Activated CD4-positive, alpha-beta T cell treated with anti-CD3 and anti-CD28 coated beads, Interleukin-2, amount 10 ng/mL, durations not matched to agents 24 days and 14 days (primary cell): ENCODE measurements around the gene TRAM2. TPM values are rescaled to one million over a fixed set of nuclear protein-coding genes. Genes with fewer than 3 reads are reported as not detected.

ENCODE experiments used
- DNase-seq: peaks from one replicate; pipeline ENCODE4 v3.0.0; 2022
- H3K27ac Mint-ChIP-seq: one replicate; pipeline ENCODE4 v1.8.0; 2022; ENCODE audit warnings: mild to moderate bottlenecking, mixed read lengths
- H3K27me3 Mint-ChIP-seq: one replicate; pipeline ENCODE4 v1.8.0; 2022; ENCODE audit warnings: mixed read lengths
- H3K36me3 Mint-ChIP-seq: one replicate; pipeline ENCODE4 v1.8.0; 2022; ENCODE audit warnings: low read depth, mild to moderate bottlenecking, mixed read lengths
- H3K4me1 Mint-ChIP-seq: one replicate; pipeline ENCODE4 v1.8.0; 2021; ENCODE audit warnings: mixed read lengths
- H3K4me3 Mint-ChIP-seq: one replicate; pipeline ENCODE4 v1.8.0; 2022; ENCODE audit warnings: mild to moderate bottlenecking, moderate library complexity, mixed read lengths
- H3K9me3 Mint-ChIP-seq: one replicate; pipeline ENCODE4 v1.8.0; 2021; ENCODE audit warnings: mixed read lengths
- intact Hi-C: fragments of 100-400 bp; cut with micrococcal nuclease; formaldehyde crosslinking; loops from one replicate; pipeline ENCODE4 v1.15.1; 2023
- total RNA-seq: library from RNA; stranded (reverse); gene quantifications from 2 replicates; pipeline ENCODE4 v1.2.3, GENCODE V29; 2022

Gene TRAM2
- total RNA-seq, 1 donor from 2014 or later: 2.6 TPM

DNA sequence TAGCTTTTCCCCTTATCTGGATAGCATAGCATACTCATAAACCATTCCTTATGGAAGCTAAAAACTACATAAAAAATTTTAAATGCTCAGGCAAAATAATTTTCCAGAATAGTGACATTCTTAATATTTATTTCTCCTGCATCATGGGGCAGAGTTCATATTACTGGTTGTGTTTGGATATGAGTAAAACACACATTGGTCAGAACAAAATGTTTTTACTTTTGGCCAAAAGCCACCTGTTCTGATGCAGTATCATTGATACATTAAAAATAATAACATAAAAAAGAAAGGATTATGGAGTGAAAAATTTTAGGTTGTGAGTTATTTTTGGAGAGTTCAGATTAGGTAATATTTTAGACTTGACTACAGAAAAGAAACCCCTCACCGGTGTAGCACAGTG lies 33.6 kb downstream of the TRAM2 start:
- peaks cover 4% of the 10 kb centered on the region for H3K4me1 Mint-ChIP-seq
- DNase-seq: no peak
- no peaks in the 10 kb centered on the region for H3K9me3 Mint-ChIP-seq
- no peak overlapping the region for H3K27ac Mint-ChIP-seq
- intact Hi-C loops: no loop called here
- no peak overlapping the region for H3K4me3 Mint-ChIP-seq
- H3K36me3 Mint-ChIP-seq: no peaks in the 10 kb centered on the region
- no peaks in the 10 kb centered on the region for H3K27me3 Mint-ChIP-seq

GRCh38 chr6:52541135-52541534 lies 35.7 kb downstream of the TRAM2 start:
- H3K9me3 Mint-ChIP-seq: no peaks in the 10 kb centered on the region
- intact Hi-C loops: no loop called here

GRCh38 chr6:52540286-52540902 lies 36.5 kb downstream of the TRAM2 start:
- Mint-ChIP-seq H3K27ac (no peak overlapping the region), H3K9me3 (no peaks in the 10 kb centered on the region), H3K36me3 (no peaks in the 10 kb centered on the region), H3K27me3 (no peaks in the 10 kb centered on the region), H3K4me1 (peaks cover 26% of the 10 kb centered on the region), H3K4me3 (no peak overlapping the region)
- no peak for DNase-seq
- intact Hi-C loops: no loop called here

More at GRCh38 chr6:52541135-52541534, 35.7 kb downstream of the TRAM2 start:
- no peak for DNase-seq
- Mint-ChIP-seq H3K4me3 (no peak overlapping the region), H3K4me1 (peaks cover 18% of the 10 kb centered on the region), H3K27ac (no peak overlapping the region), H3K36me3 (no peaks in the 10 kb centered on the region), H3K27me3 (no peaks in the 10 kb centered on the region)

DNA sequence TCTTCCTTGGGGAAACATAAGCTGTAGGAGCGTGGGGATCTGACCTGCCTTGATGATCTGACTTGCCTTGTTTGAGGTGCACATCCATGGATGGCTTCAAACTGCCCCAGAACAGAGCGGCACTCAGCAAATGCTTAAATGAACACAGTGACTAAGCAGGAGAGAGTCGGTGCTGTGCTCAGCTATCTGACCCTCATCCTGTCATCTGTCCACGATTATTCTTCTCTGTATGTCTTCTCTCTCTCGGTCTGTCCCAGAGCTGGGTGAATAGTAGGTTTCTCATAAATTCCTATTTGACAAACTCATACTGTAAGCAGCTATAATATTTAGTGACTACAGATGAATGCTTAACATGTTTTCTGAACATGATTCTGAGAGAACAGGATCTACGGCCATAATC lies 37.3 kb downstream of the TRAM2 start:
- no peaks in the 10 kb centered on the region for H3K9me3 Mint-ChIP-seq

DNA sequence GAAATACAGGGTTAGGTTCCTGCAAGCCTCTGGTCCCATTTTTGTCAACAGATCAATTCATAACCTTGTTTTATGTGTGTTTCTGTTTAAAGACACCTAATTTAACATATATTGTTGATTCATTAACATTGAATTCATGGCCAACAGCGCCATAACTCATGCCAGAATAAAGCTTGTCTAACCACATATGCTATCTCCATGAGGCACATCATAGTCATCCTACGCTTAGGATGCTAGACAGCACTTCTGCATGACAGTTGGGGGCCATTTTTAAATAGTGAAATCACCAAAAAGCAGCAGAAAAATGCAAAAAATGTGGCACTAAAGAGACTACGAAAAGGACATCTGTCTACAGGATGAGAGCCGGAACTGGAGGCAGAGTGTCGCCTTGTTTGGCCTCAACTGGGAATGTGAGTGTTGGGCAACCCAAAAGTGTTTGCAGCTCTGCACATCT lies 37.9 kb downstream of the TRAM2 start:
- peaks cover 2% of the 10 kb centered on the region for H3K36me3 Mint-ChIP-seq
- H3K9me3 Mint-ChIP-seq: no peaks in the 10 kb centered on the region
- H3K4me3 Mint-ChIP-seq: no peak overlapping the region
- no peaks in the 10 kb centered on the region for H3K27me3 Mint-ChIP-seq
- DNase-seq: no peak
- peaks cover 34% of the 10 kb centered on the region for H3K4me1 Mint-ChIP-seq
- no peak overlapping the region for H3K27ac Mint-ChIP-seq
- intact Hi-C loops: loop anchor here (10.0 kb wide), 1 partner anchor 254 kb away; the partner anchor contains the start of gene MCM3

More for the DNA sequence above, 37.3 kb downstream of the TRAM2 start:
- H3K4me1 Mint-ChIP-seq: peaks cover 33% of the 10 kb centered on the region
- intact Hi-C loops: loop anchor here (10.0 kb wide), 1 partner anchor 255 kb away; the partner anchor contains the start of gene MCM3
- H3K27ac Mint-ChIP-seq: no peak overlapping the region
- H3K4me3 Mint-ChIP-seq: no peak overlapping the region
- DNase-seq: no peak
- H3K36me3 Mint-ChIP-seq: peaks cover 2% of the 10 kb centered on the region
- H3K27me3 Mint-ChIP-seq: no peaks in the 10 kb centered on the region

GRCh38 chr6:52538252-52538900 lies 38.5 kb downstream of the TRAM2 start:
- intact Hi-C loops: loop anchor here (10.0 kb wide), 1 partner anchor 254 kb away; the partner anchor contains the start of gene MCM3
- Mint-ChIP-seq H3K4me1 (peaks cover 34% of the 10 kb centered on the region), H3K36me3 (peaks cover 2% of the 10 kb centered on the region), H3K27ac (no peak overlapping the region), H3K4me3 (no peak overlapping the region), H3K27me3 (no peaks in the 10 kb centered on the region), H3K9me3 (no peaks in the 10 kb centered on the region)
- no peak for DNase-seq

GRCh38 chr6:52537001-52537753 lies 39.7 kb downstream of the TRAM2 start:
- Mint-ChIP-seq H3K4me1 (peaks cover 34% of the 10 kb centered on the region), H3K36me3 (peaks cover 2% of the 10 kb centered on the region), H3K27me3 (no peaks in the 10 kb centered on the region), H3K4me3 (peak overlapping the region; percentile 7), H3K9me3 (no peaks in the 10 kb centered on the region), H3K27ac (peak overlapping the region; percentile 36)
- DNase-seq: peak; percentile 63
- intact Hi-C loops: loop anchor here (2.0 to 10.0 kb wide), 2 partner anchors 20 to 252 kb away; partner anchors contain the start of gene MCM3

- intact Hi-C loops: loop anchor here (2.0 to 10.0 kb wide), 2 partner anchors 20 to 252 kb away; partner anchors contain the start of gene MCM3
- H3K4me3 Mint-ChIP-seq: no peak overlapping the region
- no peaks in the 10 kb centered on the region for H3K27me3 Mint-ChIP-seq
- peaks cover 34% of the 10 kb centered on the region for H3K4me1 Mint-ChIP-seq
- no peak overlapping the region for H3K27ac Mint-ChIP-seq
- no peak for DNase-seq
- H3K36me3 Mint-ChIP-seq: peaks cover 2% of the 10 kb centered on the region
- no peaks in the 10 kb centered on the region for H3K9me3 Mint-ChIP-seq
Measured at GRCh38 chr6:52536424-52536916, 40.4 kb downstream of the TRAM2 start.

- H3K27ac Mint-ChIP-seq: peak overlapping the region; percentile 8
- H3K4me3 Mint-ChIP-seq: peak overlapping the region; percentile 18
- H3K9me3 Mint-ChIP-seq: no peaks in the 10 kb centered on the region
- intact Hi-C loops: loop anchor here (1.0 to 10.0 kb wide), 4 partner anchors 19 to 251 kb away; partner anchors contain the start of genes EFHC1 and MCM3
- H3K36me3 Mint-ChIP-seq: peaks cover 2% of the 10 kb centered on the region
- no peak for DNase-seq
- H3K27me3 Mint-ChIP-seq: no peaks in the 10 kb centered on the region
- peaks cover 34% of the 10 kb centered on the region for H3K4me1 Mint-ChIP-seq
Measured at GRCh38 chr6:52535711-52536423, 41.0 kb downstream of the TRAM2 start.

DNA sequence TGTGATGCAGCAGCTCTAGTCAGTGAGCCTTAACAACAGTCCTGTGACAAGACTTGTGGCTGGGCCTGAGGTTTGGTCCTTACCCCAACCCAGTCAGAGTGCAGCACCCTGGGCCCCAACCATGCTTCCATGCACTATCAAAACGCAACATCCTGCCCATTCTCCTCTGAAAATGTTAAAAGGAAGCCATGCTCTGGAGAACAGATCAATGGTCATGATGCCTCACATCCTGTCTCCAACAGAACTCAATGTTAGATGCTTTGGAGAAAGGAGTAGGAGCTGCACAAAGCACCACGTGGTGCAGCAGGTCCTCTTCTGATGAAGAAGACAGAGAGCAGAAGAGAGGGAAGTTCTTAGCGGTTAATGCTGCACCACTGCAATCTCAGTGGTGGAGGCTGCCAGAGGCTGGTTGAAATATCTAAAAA lies 41.9 kb downstream of the TRAM2 start:
- peak overlapping the region; percentile 84 for H3K27ac Mint-ChIP-seq
- peak; percentile 84 for DNase-seq
- H3K9me3 Mint-ChIP-seq: no peaks in the 10 kb centered on the region
- no peaks in the 10 kb centered on the region for H3K27me3 Mint-ChIP-seq
- peaks cover 2% of the 10 kb centered on the region for H3K36me3 Mint-ChIP-seq
- intact Hi-C loops: loop anchor here (1.0 to 10.0 kb wide), 3 partner anchors 40 to 250 kb away; partner anchors contain the start of genes EFHC1 and MCM3
- H3K4me1 Mint-ChIP-seq: peaks cover 34% of the 10 kb centered on the region
- H3K4me3 Mint-ChIP-seq: no peak overlapping the region

GRCh38 chr6:52534363-52534762 lies 42.5 kb downstream of the TRAM2 start:
- Mint-ChIP-seq H3K36me3 (peaks cover 3% of the 10 kb centered on the region), H3K4me1 (peaks cover 34% of the 10 kb centered on the region), H3K27ac (peak overlapping the region; percentile 84), H3K4me3 (no peak overlapping the region), H3K27me3 (no peaks in the 10 kb centered on the region), H3K9me3 (no peaks in the 10 kb centered on the region)
- intact Hi-C loops: loop anchor here (2.0 to 10.0 kb wide), 2 partner anchors 40 to 250 kb away; partner anchors contain the start of gene MCM3
- DNase-seq: no peak

- intact Hi-C loops: loop anchor here (10.0 kb wide), 1 partner anchor 249 kb away; the partner anchor contains the start of gene MCM3
- H3K9me3 Mint-ChIP-seq: no peaks in the 10 kb centered on the region
- no peak overlapping the region for H3K4me3 Mint-ChIP-seq
- H3K4me1 Mint-ChIP-seq: peaks cover 34% of the 10 kb centered on the region
- H3K27ac Mint-ChIP-seq: peak overlapping the region; percentile 17
- DNase-seq: no peak
- peaks cover 3% of the 10 kb centered on the region for H3K36me3 Mint-ChIP-seq
- no peaks in the 10 kb centered on the region for H3K27me3 Mint-ChIP-seq
Measured at GRCh38 chr6:52533491-52533890, 43.4 kb downstream of the TRAM2 start.

GRCh38 chr6:52532457-52532856 lies 44.4 kb downstream of the TRAM2 start:
- H3K27me3 Mint-ChIP-seq: no peaks in the 10 kb centered on the region

More at GRCh38 chr6:52532457-52532856, 44.4 kb downstream of the TRAM2 start:
- Mint-ChIP-seq H3K4me3 (no peak overlapping the region), H3K36me3 (peaks cover 3% of the 10 kb centered on the region), H3K4me1 (peaks cover 26% of the 10 kb centered on the region), H3K27ac (no peak overlapping the region), H3K9me3 (no peaks in the 10 kb centered on the region)
- intact Hi-C loops: loop anchor here (10.0 kb wide), 1 partner anchor 248 kb away; the partner anchor contains the start of gene MCM3
- DNase-seq: no peak
